PC-9 (cell line): Measurements from ENCODE around the gene MYO1E. TPM values are rescaled to one million over a fixed set of nuclear protein-coding genes. Genes with fewer than 3 reads are reported as not detected.

Experiments
- BruUV-seq: library from RNA; stranded (reverse); fragments of 400-500 nt; replicated peaks from 2 replicates; lab custom pipeline; 2021; lab: Mats Ljungman, UMichigan
- CTCF ChIA-PET: fragments of 300-600 bp; sonication (Branson Sonifier 250); formaldehyde crosslinking; loops from one replicate; lab custom pipeline; 2022; ENCODE audit warnings: antibody characterized with exemption; lab: Charles Lee
- POLR2A ChIA-PET: fragments of 300-600 bp; sonication (Branson Sonifier 250); formaldehyde crosslinking; loops from one replicate; lab custom pipeline; 2022; ENCODE audit warnings: antibody characterized with exemption; ENCODE audit not compliant: unreplicated experiment; lab: Charles Lee
- DNase-seq, 2 experiments: peaks; one replicate each; pipeline versions ENCODE4 v3.0.0 to v3.0.0-alpha.2; 2015 to 2022; ENCODE audit warnings: mixed read lengths in 1 of 2
- H2AFZ ChIP-seq: fragments of 200-600 bp; sonication (generic); 2 replicates; pipeline ENCODE4 v1.8.1; 2017; ENCODE audit warnings: antibody characterized with exemption
- H3F3A ChIP-seq: fragments of 200-600 bp; sonication (generic); 2 replicates; pipeline ENCODE4 v1.8.1; 2017; ENCODE audit warnings: antibody characterized with exemption, mild to moderate bottlenecking, low read depth; ENCODE audit not compliant: insufficient read depth
- H3K27ac ChIP-seq: fragments of 200-600 bp; sonication (generic); 2 replicates; pipeline ENCODE4 v1.6.1; 2016; ENCODE audit warnings: mixed run types
- H3K27me3 ChIP-seq: fragments of 200-600 bp; sonication (generic); 2 replicates; pipeline ENCODE4 v1.6.1; 2016; ENCODE audit warnings: low read depth, mixed run types; ENCODE audit not compliant: insufficient read depth
- H3K36me3 ChIP-seq: fragments of 200-600 bp; sonication (generic); 2 replicates; pipeline ENCODE4 v1.6.1; 2016; ENCODE audit warnings: low read depth, mixed run types
- H3K4me1 ChIP-seq: fragments of 200-600 bp; sonication (generic); replicated peaks from 2 replicates; pipeline ENCODE4 v1.6.1; 2016; ENCODE audit warnings: mixed run types; ENCODE audit not compliant: insufficient read depth
- H3K4me2 ChIP-seq: fragments of 200-600 bp; sonication (generic); 2 replicates; pipeline ENCODE4 v1.6.1; 2017; ENCODE audit warnings: mixed run types
- H3K4me3 ChIP-seq: fragments of 200-600 bp; sonication (generic); 2 replicates; pipeline ENCODE4 v1.6.1; 2016; ENCODE audit warnings: mixed run types
- H3K79me2 ChIP-seq: fragments of 200-600 bp; sonication (generic); 2 replicates; pipeline ENCODE4 v1.6.1; 2017; ENCODE audit warnings: low read depth, mixed run types
- H3K9me2 ChIP-seq: fragments of 200-600 bp; sonication (generic); 2 replicates; pipeline ENCODE4 v1.8.1; 2017; ENCODE audit warnings: mild to moderate bottlenecking; ENCODE audit not compliant: insufficient read depth
- H3K9me3 ChIP-seq: fragments of 200-600 bp; sonication (generic); 2 replicates; pipeline ENCODE4 v1.8.1; 2016; ENCODE audit warnings: low read depth; ENCODE audit not compliant: insufficient read depth
- H4K20me1 ChIP-seq: fragments of 200-600 bp; sonication (generic); 2 replicates; pipeline ENCODE4 v1.8.1; 2017; ENCODE audit not compliant: insufficient read depth
- CTCF ChIP-seq: fragments of 200-600 bp; sonication (generic); conservative IDR thresholded peaks from 2 replicates; pipeline ENCODE4 v1.6.1; 2017; ENCODE audit warnings: mixed run types, antibody characterized with exemption, mild to moderate bottlenecking, moderate library complexity
- EZH2 ChIP-seq: fragments of 200-600 bp; sonication (generic); IDR thresholded peaks from 2 replicates; pipeline ENCODE4 v1.8.0; 2017; ENCODE audit warnings: antibody characterized with exemption, low read depth
- intact Hi-C: fragments of 100-400 bp; cut with micrococcal nuclease; formaldehyde crosslinking; loops from one replicate; pipeline ENCODE4 v1.10.0; 2022; ENCODE audit not compliant: unreplicated experiment
- total RNA-seq: library from RNA; stranded (reverse); gene quantifications from 2 replicates; pipeline ENCODE4 v1.2.3, GENCODE V29; 2021

MYO1E gene
- total RNA-seq, 1 experiment from 2014 or later, result 156 TPM

GRCh38 chr15:59400103-59400813, 27.6 kb upstream of the MYO1E start:
- intact Hi-C loops, result no loop called here
- BruUV-seq, result no TSS peak
- Histone ChIP-seq H3K36me3 (no peaks in the 10 kb centered on the region), H3K4me1 (peaks cover 4% of the 10 kb centered on the region; the same call in 1 of the 2 replicates), H3K79me2 (no peaks in the 10 kb centered on the region), H3F3A (no peaks in the 10 kb centered on the region), H3K9me3 (no peaks in the 10 kb centered on the region), H2AFZ (no peak overlapping the region), H3K4me2 (no peak overlapping the region), H3K9me2 (no peaks in the 10 kb centered on the region), H4K20me1 (no peaks in the 10 kb centered on the region), H3K4me3 (no peak overlapping the region), H3K27me3 (no peaks in the 10 kb centered on the region), H3K27ac (no peak overlapping the region)
- POLR2A ChIA-PET, result no interaction called here
- DNase-seq, result no peak
- TF ChIP-seq CTCF (no peak), EZH2 (no peak)
- CTCF ChIA-PET, result no interaction called here

- no peaks in the 10 kb centered on the region for H3K27me3 ChIP-seq
- H2AFZ ChIP-seq, result no peak overlapping the region
- H3K4me3 ChIP-seq, result no peak overlapping the region
- H3K79me2 ChIP-seq, result no peaks in the 10 kb centered on the region
- H3F3A ChIP-seq, result no peaks in the 10 kb centered on the region
- no peaks in the 10 kb centered on the region for H3K9me2 ChIP-seq
- CTCF ChIA-PET, result no interaction called here
- H4K20me1 ChIP-seq, result no peaks in the 10 kb centered on the region
- TF ChIP-seq EZH2 (no peak), CTCF (no peak)
- BruUV-seq, result no TSS peak
- no peaks in the 10 kb centered on the region for H3K36me3 ChIP-seq
- POLR2A ChIA-PET, result no interaction called here
- H3K27ac ChIP-seq, result no peak overlapping the region
- DNase-seq, result no peak
- H3K4me1 ChIP-seq, result peaks cover 4% of the 10 kb centered on the region; the same call in 1 of the 2 replicates
- H3K4me2 ChIP-seq, result no peak overlapping the region
- no peaks in the 10 kb centered on the region for H3K9me3 ChIP-seq
- intact Hi-C loops, result no loop called here
Observed at GRCh38 chr15:59399465-59400102, 26.9 kb upstream of the MYO1E start.

GRCh38 chr15:59398220-59398619, 25.5 kb upstream of the MYO1E start:
- ChIA-PET CTCF (no interaction called here), POLR2A (no interaction called here)
- TF ChIP-seq EZH2 (no peak), CTCF (no peak)
- no peaks in the 10 kb centered on the region for H3K27me3 ChIP-seq
- no peaks in the 10 kb centered on the region for H3K79me2 ChIP-seq
- no peaks in the 10 kb centered on the region for H3F3A ChIP-seq
- no peak overlapping the region for H2AFZ ChIP-seq
- H3K4me2 ChIP-seq, result no peak overlapping the region
- H3K36me3 ChIP-seq, result no peaks in the 10 kb centered on the region
- peaks cover 4% of the 10 kb centered on the region; the same call in 1 of the 2 replicates for H3K4me1 ChIP-seq
- BruUV-seq, result no TSS peak
- H3K27ac ChIP-seq, result no peak overlapping the region
- no peaks in the 10 kb centered on the region for H4K20me1 ChIP-seq
- no peak for DNase-seq
- H3K9me2 ChIP-seq, result no peaks in the 10 kb centered on the region
- H3K4me3 ChIP-seq, result no peak overlapping the region
- intact Hi-C loops, result no loop called here
- no peaks in the 10 kb centered on the region for H3K9me3 ChIP-seq
